ENCODE results near the gene BEAN1.

DNA sequence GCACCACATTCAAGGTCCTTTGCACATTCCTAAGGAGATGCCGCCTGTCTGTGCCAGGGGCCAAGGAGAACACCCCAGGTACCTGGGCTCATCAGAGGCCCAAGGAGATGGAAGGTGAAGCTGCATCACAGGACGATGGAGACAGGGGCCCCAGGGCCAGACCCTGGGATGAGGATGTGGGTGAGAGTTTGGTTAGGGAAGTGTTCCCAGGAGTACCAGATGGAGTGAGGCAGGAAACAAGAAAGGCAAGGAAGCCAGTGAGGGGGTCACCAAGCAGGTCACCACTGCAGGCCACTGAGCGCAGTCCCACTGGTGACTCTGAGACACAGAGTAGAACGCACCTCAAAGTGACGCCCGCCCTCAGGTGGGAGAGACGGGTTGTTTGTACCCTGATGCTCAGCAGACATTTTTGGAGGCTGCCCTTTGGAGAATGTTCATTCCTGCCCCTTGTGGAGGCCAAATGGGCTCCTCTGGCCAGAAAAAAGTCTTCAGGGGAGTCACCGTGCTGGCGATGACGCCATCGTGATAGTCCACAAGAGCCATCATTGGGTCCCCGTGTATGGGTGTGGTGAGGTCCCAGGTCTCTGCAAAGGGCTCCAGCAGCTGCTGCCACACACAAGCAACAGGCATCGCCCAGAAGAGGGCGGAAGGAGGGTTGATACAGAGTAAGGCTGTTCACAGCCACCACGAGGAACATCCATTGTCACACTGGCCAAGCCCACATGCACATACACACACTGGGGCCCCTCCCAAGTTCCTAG, 57.5 kb downstream of the BEAN1 start:
- TF ChIP-seq POLR2A (IDR thresholded peaks at IDR 0.05; ENCODE audit: low read depth, low read length) (no peak), SPI1 (IDR thresholded peaks at IDR 0.05; ENCODE audit: low read depth, low read length) (no peak), TAF1 (IDR thresholded peaks at IDR 0.05; ENCODE audit: low read depth, low read length) (no peak)

Data from GM12891 (cell line).